ENCODE measurements around the gene MBD5. TPM values are rescaled to one million over a fixed set of nuclear protein-coding genes. Genes with fewer than 3 reads are reported as not detected.
"Not testable (repeated sequence)": the region's sequence is repeated elsewhere in the genome, so short reads cannot be mapped to it uniquely, and the experiment has no call there.

Gene MBD5
- total RNA-seq, 1 donor from 2014 or later = 8.3 TPM

- Histone ChIP-seq H3K36me3 (no peaks in the 10 kb centered on the region), H3K27ac (no peak overlapping the region), H3K4me3 (no peak overlapping the region), H3K27me3 (no peaks in the 10 kb centered on the region), H3K4me1 (no peaks in the 10 kb centered on the region), H3K9me3 (no peaks in the 10 kb centered on the region)
- TF ChIP-seq, protein P1, sequence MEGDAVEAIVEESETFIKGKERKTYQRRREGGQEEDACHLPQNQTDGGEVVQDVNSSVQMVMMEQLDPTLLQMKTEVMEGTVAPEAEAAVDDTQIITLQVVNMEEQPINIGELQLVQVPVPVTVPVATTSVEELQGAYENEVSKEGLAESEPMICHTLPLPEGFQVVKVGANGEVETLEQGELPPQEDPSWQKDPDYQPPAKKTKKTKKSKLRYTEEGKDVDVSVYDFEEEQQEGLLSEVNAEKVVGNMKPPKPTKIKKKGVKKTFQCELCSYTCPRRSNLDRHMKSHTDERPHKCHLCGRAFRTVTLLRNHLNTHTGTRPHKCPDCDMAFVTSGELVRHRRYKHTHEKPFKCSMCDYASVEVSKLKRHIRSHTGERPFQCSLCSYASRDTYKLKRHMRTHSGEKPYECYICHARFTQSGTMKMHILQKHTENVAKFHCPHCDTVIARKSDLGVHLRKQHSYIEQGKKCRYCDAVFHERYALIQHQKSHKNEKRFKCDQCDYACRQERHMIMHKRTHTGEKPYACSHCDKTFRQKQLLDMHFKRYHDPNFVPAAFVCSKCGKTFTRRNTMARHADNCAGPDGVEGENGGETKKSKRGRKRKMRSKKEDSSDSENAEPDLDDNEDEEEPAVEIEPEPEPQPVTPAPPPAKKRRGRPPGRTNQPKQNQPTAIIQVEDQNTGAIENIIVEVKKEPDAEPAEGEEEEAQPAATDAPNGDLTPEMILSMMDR (IDR thresholded peaks at IDR 0.05) = no peak
- intact Hi-C loops (cut with DNase I) = no loop called here
- no peak for DNase-seq (ENCODE audit: low spot score in 2 of 2)
These were observed 520.9 kb downstream of the MBD5 start for GRCh38 chr2:148541792-148542191.

DNA sequence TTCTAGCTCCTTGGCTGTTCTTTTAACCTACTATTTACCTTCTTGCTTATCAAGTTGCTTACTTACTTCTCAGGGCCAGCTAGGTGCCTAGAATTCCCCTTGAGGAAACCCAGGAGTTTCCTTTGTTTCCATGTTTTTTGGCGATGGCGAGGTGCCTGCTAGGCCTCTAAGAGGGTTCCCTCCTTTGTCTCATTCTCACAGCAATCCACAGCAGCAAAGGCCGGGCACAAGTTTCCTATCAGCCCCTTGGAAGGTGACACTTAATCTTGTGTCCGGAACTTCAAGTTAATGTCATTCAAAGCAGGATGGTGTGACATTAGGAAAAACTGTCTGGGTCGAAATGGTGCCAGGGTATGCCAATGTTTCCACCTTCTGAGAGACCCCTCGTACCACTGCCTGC is 521.7 kb downstream of the MBD5 start:
- no peak overlapping the region for H3K27ac ChIP-seq
- no peaks in the 10 kb centered on the region for H3K36me3 ChIP-seq
- no peak overlapping the region for H3K4me3 ChIP-seq
- intact Hi-C loops (cut with DNase I) = no loop called here
- no peaks in the 10 kb centered on the region for H3K9me3 ChIP-seq
- DNase-seq (ENCODE audit: low spot score in 2 of 2) = no peak
- H3K4me1 ChIP-seq = no peaks in the 10 kb centered on the region
- TF ChIP-seq, protein P1 (IDR thresholded peaks at IDR 0.05) = no peak
- no peaks in the 10 kb centered on the region for H3K27me3 ChIP-seq

DNA sequence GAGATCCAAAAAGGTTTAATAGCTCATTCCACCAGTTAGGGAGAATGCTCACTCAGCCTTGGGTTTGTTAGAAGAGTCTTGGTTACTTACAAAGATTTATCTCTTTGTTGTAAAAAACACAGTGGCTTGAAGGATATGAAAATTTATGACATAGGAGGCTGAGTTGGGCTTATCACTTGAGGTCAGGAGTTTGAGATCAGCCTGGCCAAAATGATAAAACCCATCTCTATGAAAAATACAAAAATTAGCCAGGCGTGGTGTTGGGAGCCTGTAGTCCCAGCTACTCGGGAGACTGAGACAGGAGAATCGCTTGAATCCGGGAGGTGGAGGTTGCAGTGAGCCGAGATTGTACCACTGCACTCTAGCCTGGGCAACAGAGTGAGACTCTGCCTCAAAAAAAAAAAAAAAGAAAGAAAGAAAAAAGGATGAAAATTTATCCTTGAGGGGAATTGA is 522.2 kb downstream of the MBD5 start:
- H3K4me3 ChIP-seq; H3K27me3 ChIP-seq; H3K4me1 ChIP-seq; DNase-seq (ENCODE audit: low spot score in 2 of 2); H3K27ac ChIP-seq; intact Hi-C loops (cut with DNase I); H3K36me3 ChIP-seq; H3K9me3 ChIP-seq: not testable (repeated sequence)

DNA sequence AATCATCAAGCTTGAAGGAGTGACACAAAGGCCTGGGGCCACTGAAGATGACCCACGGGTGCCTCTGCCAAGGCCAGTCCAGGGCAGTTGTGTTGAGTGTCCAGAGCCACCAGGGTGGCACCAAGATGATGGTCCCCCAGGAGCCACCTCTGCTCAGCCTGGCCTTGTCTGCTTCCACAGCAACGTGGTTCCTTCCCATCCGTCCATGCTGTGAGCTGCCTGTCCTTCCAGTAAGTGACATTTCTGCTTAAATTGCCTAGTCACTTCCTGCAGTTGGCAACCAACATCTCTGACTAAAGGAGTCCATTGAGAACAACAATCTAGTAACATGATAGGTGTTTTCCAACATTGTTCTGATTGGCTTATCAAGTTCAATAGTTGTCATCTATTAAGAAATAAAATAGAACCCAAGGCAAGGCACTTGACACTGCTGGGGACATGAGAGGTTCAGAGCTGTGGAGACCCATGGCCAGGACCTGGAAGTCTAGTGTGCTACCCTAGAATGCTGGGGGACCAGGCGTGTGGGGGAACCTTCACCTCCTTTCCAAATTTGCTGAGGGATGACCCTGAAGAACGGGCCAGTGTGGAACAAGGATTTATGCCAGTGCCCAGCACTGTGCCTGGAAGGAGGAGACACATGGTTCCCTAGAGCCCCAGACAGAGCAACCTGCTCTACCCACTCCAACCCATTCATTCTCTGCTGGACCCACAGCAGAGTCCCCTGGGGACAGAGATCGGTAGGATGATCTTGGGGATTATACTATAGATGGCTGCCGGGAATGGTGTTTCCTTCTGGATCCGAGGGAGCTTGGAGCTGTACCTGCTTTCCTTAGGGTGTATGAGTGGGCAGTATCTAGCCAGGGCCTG is 524.7 kb downstream of the MBD5 start:
- Histone ChIP-seq H3K9me3 (no peaks in the 10 kb centered on the region), H3K27ac (no peak overlapping the region), H3K4me1 (no peaks in the 10 kb centered on the region), H3K27me3 (no peaks in the 10 kb centered on the region), H3K4me3 (no peak overlapping the region), H3K36me3 (no peaks in the 10 kb centered on the region)
- intact Hi-C loops (cut with DNase I) = no loop called here
- TF ChIP-seq, protein P1 (IDR thresholded peaks at IDR 0.05) = no peak
- no peak for DNase-seq (ENCODE audit: low spot score in 2 of 2)

DNA sequence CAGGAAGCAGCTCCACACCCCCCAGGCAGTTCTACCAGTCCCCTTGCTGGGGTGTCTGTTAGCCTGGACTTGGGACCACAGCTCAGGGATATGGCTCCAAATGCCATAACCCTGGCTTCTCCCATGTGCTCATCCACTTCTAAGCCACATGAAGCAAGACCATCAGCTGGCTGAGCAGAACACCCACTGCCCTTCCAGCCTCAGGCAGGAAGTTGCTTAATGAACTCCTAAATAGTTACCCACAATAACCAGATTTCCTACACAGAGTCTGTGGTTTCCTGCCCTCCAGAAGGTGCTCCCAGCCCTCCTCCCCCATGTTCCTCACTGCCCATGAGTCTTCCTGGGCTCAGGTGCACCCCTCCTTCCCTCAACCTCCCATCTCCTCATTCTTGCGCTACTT is 525.4 kb downstream of the MBD5 start:
- Histone ChIP-seq H3K4me1 (no peaks in the 10 kb centered on the region), H3K36me3 (no peaks in the 10 kb centered on the region), H3K27me3 (no peaks in the 10 kb centered on the region), H3K9me3 (no peaks in the 10 kb centered on the region), H3K27ac (no peak overlapping the region), H3K4me3 (no peak overlapping the region)
- no peak for DNase-seq (ENCODE audit: low spot score in 2 of 2)
- intact Hi-C loops (cut with DNase I) = no loop called here
- TF ChIP-seq, protein P1 (IDR thresholded peaks at IDR 0.05) = no peak

DNA sequence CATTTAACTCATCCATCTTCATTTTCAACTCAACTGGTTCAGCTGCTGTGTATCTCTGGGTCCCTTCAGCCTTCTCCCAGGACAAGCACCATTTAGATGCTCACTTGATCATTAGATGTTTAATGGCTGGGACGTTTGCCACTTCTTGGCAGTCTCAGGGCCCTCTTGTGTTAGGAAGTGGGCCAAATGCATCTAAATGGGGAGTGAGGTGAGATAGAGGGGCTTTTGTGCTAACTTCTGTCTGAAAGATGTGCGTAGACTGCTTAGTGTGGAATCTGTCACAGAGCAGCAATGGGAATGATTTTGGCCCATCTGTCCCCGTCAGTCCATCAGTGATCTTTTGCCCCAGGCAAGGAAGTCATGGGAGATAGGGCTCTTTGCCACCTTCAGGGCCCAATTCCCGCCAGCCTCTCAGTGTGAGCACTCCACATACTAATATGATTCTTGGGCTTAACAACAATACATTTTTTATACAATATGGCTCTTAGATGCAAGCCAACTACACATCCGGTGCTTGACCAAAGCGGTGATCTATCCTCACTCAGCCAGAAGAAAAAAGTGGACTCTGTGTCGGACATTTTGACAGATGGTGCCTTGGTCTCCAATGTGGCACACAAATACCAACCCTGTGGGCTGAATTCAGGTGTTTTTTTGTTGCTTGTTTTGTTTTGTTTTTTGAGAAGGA is 528.0 kb downstream of the MBD5 start:
- Histone ChIP-seq H3K36me3 (no peaks in the 10 kb centered on the region), H3K27me3 (no peaks in the 10 kb centered on the region), H3K4me3 (no peak overlapping the region), H3K27ac (no peak overlapping the region), H3K4me1 (no peaks in the 10 kb centered on the region), H3K9me3 (no peaks in the 10 kb centered on the region)
- no peak for DNase-seq (ENCODE audit: low spot score in 2 of 2)
- intact Hi-C loops (cut with DNase I) = no loop called here
- TF ChIP-seq, protein P1 (IDR thresholded peaks at IDR 0.05) = no peak

Measured in ascending aorta (tissue), 2 donors.